Eye (tissue), 1 donor: ENCODE data around the gene RNF212B.
"Not testable (repeated sequence)": the region's sequence is repeated elsewhere in the genome, so short reads cannot be mapped to it uniquely, and the experiment has no call there.

Experiments used
- DNase-seq: peaks from one replicate; pipeline ENCODE4 v3.0.0-alpha.2; 2015

RNF212B gene

DNA sequence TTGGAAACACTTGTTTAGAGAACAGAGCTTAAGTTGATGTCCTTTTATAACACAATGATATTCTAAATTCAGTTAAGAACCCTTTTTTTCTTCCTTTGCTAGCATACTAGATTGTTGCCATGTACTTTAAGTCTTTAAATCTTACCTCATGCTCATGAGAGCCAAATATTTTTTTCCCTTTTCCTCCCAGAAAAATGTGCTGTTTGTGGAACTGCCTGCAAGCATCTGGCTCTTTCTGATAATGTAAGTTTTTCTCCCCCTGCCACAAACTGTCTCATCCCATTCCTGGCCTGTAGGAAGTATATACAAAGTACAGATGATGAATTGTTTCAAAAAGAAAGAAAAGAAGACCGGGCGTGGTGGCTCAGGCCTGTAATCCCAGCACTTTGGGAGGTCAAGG is 5.3 kb downstream of the RNF212B start:
- DNase-seq = no peak

DNA sequence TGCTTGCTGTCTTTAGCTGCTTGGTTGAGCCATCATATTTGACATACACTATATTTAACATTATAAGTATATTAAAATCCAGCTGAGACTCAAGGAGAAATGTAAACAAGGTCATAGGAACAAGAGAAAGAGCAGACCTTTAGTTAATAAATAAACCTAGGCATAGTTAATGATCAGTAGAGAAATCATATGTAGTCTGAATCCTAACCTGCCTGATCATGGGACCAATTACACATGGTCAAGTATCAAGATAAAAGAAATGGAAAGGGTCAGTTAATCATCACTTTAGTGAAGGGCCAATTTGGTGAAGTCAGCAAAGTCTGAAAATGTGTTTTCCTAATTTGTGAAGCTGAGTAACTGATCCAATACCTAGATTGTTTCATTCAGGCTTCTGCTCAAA is 7.5 kb downstream of the RNF212B start:
- DNase-seq = no peak

DNA sequence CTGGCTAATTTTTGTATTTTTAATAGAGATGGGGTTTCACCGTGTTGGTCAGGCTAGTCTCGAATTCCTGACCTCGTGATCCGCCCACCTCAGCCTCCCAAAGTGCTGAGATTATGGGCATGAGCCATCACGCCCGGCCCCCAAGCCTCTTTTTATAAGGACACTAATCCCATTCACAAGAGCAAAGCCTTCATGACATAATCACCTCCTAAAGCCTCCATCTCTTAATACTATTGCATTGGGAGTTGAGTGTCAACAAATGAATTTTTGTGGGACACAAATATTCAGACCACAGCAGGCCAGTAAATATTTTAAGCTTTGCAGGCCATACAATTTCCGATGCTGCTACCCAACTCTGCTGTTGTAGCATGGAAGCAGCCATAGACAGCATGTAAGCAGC is 10.9 kb downstream of the RNF212B start:
- DNase-seq = no peak

- no peak for DNase-seq
These were observed 12.1 kb downstream of the RNF212B start for GRCh38 chr14:23249824-23250223.

GRCh38 chr14:23252006-23252405 is 14.3 kb downstream of the RNF212B start:
- DNase-seq = no peak

DNA sequence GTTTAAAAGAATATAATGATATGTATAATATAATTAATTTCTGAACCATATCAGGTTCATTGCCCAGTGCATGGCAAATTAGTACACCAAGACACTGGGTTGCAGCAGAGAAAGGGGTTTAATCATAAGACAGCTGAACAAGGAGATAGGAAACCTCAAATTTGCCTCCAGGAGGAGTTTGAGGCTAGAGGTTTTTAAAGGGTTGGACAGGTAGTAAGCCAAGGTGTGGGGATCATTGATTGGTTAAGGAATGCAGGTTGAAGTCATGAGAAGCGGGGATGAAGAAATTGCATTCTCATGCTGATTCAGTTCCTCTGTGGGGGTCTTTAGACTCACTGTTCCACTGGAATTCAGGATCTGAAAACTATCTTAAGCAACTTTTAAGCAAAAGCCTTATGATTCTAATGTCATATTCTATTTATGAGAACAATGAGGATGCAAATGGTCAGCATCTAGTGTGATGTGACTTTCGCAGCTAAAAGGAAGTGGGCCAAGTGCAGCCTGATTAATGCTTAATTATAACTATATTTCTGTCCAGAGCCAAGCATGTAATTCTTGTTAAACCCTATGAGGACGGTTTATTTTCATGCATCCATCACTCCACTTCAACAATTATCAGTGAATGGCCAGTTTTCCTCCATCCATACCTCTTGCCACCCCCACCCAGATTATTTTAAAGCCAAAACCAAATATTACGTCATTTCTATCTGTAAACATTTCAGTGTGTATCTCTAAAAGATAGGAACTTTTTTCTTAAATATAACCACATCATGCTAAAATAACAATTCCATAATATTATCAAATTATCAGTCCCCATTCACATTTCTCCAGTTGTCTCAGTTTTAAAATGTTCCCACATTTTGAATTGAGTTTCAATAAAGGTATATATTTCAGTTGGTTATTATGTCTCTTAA is 14.9 kb downstream of the RNF212B start:
- DNase-seq = no peak

- no peak for DNase-seq
These were observed 20.5 kb downstream of the RNF212B start for GRCh38 chr14:23258256-23258655.

DNA sequence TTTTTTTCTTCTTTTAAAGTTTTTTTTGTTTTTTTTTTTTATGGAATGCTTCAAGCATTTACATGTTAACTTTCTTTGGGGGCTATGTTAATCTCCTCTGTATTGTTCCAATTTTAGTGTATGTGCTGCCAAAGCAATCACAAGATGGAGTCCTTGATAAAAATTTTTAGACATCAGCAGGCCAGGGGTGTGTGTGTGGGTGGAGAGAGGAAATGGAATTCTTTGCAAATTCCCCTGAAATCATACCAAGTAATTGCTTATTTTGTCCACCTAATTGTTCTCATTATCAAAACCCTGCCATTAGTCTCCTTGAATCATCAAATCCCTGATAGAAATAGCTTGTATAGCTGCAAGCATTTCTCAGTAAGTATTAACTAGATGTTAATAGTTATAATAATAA is 21.7 kb downstream of the RNF212B start:
- DNase-seq = no peak

DNA sequence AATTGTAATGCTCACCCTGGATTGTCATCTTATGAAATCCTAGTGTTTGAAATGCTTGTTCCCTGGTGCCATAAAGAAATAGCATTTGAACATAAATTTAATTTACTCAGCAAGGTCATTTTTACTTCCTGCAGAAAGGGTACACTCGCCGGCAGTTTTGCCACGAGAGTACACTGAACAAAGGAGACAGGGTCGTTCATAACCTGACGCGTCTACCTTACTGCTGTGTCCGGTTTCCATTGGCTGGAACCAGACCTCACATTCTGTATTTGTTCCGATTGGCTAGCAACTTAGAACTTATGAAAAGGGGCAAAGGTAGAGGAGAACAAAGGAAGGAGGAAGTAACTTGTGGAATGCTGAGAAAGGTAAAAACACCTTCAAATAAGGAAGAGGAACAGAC is 23.1 kb downstream of the RNF212B start:
- not testable (repeated sequence) for DNase-seq

DNA sequence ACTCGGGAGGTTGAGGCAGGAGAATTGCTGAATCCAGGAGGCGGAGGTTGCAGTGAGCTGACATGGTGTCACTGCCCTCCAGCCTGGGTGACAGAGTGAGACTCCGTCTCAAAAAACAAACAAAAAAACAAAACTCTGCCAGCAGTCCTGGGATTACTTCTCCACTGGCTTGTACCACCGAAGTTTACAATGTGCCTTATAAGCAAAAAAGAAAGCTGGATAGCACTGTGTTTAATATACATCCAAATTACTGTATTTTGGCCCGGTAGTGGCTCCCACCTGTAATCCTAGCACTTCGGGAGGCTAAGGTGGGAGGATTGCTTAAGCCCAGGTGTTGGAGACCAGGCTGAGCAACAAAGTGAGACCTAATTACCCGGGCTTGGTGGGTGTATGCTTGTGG is 31.5 kb downstream of the RNF212B start:
- no peak for DNase-seq

GRCh38 chr14:23275412-23275811 is 37.7 kb downstream of the RNF212B start:
- no peak for DNase-seq

- DNase-seq = no peak
These were observed 39.5 kb downstream of the RNF212B start for GRCh38 chr14:23277189-23277588.

- not testable (repeated sequence) for DNase-seq
These were observed 40.2 kb downstream of the RNF212B start for GRCh38 chr14:23277928-23278327.

DNA sequence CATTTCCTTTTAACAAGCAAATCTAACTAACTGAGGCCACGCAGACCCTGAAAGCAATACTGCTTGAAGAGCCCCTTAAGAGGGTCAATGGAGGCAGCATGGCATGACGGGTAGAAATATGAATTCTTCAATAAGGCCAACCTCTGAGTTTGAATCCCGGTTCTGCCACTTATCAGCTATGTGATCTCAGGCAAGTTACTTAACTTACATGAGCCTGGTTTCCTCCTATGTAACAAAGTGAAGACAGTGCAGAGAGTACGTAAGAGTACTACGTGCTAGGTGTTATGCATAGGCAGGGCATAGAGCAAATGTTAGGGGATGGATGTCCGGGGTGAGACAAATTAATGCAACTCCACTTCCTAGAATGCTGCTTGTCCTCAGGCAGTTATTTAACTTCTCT is 43.5 kb downstream of the RNF212B start:
- DNase-seq = no peak

GRCh38 chr14:23284654-23285529 is 47.2 kb downstream of the RNF212B start:
- DNase-seq = peak; percentile 37

DNA sequence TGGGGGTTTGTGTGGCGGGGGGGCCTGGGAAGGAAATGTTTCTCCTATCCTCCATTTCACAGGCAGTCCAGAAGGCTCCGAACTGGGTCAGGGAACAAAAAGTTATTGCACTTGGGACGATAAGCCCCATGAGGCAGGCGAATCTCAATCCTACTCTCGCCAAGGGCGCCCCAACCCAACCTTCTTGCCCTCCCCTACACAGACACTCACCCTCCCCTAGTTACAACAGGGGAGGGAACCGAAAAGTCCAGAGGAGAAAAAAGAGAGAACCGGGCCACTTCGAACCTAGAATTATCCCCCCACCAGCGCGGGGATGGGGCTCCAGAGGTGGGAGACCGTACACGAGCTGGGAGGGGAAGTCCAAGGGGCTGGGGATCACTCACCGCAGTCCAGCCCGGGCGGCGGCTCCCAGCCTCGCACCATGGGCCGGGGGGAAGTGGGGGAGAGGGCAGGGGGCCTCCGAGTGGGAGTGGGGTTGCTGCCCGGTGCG is 47.8 kb downstream of the RNF212B start:
- no peak for DNase-seq

DNA sequence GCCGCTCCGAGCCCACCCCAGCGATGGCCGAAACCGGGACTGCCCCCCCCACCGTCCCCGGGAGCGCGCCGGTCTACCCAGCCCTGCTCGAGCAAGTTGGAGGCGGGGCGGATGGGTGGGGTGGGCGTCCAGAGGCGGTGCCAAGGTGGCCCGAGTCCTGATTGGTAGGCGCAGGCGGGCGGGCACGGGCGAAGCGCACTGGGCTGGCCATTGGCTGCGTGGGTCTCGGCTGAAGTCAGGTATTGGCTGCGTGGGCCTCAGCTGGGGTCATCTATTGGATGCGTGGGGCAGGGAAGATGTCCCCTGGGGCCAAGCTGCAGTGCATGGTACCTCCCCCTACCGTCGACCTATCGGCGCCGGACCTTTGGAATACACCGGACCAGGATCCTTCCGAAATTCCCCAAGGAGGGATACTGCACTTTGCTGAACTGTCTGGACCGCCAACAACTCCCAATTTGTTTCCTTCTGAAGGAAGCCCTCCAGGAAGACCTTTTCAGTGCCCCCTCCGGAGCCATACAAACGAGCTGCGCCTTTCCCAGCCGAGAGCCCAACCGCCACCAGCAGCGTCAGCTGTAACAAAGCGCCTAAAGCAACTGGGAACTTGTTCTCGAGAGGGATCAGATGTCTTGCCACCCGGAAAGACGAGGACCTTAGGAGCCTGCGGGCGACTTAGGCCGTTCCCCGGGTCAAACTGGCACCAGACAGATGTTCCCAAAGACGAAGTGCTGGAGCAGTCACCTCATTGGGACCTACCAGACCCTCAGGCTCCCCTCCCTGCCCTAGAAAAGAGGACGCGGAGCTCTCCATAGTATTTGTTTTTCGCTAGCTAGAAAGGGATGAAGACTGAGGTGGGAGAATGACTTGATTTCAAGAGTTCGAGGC is 48.5 kb downstream of the RNF212B start, which contains the start of gene HOMEZ:
TSS of gene HOMEZ (minus strand) at position 113 of the 882 bp plus-strand sequence. CDS start 180 bp downstream, outside the sequence.
- DNase-seq = peak; percentile 99

- no peak for DNase-seq
These were observed 49.3 kb downstream of the RNF212B start for GRCh38 chr14:23286902-23287479.

DNA sequence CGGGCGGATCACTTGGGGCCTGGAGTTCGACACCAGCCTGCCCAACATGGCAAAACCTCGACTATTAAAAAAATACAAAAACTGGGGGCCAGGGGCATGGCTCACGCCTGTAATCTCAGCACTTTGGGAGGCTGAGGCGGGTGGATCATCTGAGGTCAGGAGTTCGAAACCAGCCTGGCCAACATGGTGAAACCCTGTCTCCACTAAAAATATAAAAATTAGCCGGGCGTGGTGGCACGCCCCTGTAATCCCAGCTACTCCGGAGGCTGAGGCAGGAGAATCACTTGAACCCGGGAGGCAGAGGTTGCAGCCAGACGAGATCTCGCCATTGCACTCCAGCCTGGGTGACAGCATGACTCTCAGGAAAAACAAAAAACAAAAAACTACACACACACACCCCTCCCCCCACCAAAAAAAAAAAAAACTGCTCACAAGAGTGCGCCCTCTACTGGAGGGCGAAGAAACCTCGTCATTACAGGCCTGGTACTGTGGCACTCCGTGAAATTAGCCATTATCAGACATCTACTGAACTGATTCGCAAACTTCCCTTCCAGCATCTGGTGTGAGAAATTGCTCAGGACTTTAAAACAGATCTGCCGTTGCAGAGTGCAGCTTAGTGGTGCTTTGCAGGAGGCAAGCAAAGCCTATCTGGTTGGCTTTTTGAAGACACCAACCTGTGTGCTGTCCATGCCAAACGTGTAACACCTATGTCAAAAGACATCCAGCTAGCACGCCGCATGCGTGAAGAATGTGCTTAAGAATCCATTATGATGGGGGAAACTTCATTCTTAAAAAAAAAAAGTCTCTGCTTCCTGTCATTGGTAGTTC is 57.2 kb downstream of the RNF212B start:
- peak; percentile 84 for DNase-seq

- DNase-seq = no peak
These were observed 58.5 kb downstream of the RNF212B start for GRCh38 chr14:23296012-23296777.
